Naive thymus-derived CD4-positive, alpha-beta T cell (primary cell): ENCODE data around the gene STK25. TPM values are rescaled to one million over a fixed set of nuclear protein-coding genes. Genes with fewer than 3 reads are reported as not detected.

Source experiments
- ATAC-seq: fragments of 150-1000 bp; cut with Tn5 transposase; 2 replicates; pipeline ENCODE4 v1.10.0; 2021; ENCODE audit warnings: mild to moderate bottlenecking, moderate library complexity
- CTCF ChIA-PET: fragments of 350-600 bp; sonication (Branson Sonifier 250); formaldehyde crosslinking; loops from one replicate; lab custom pipeline; 2021; ENCODE audit warnings: antibody characterized with exemption; lab: Charles Lee
- POLR2A ChIA-PET: fragments of 350-600 bp; sonication (Branson Sonifier 250); formaldehyde crosslinking; loops from one replicate; lab custom pipeline; 2021; ENCODE audit warnings: antibody characterized with exemption, inconsistent platforms; lab: Charles Lee
- DNase-seq, 9 donors: peaks; one replicate each; pipeline versions ENCODE4 v3.0.0 to v3.0.0-alpha.2; 2020 to 2022; ENCODE audit warnings: mixed read lengths in 1 of 9
- H3K27ac ChIP-seq: one replicate; pipeline ENCODE4 v1.7.0; 2013; ENCODE audit warnings: mild to moderate bottlenecking, low read depth, low read length, moderate library complexity
- H3K27me3 ChIP-seq, 2 donors: one replicate each; pipeline ENCODE4 v1.7.0; 2013; ENCODE audit warnings: low read length in 2 of 2, mild to moderate bottlenecking in 2 of 2, moderate library complexity in 2 of 2; ENCODE audit not compliant: control insufficient read depth in 2 of 2, insufficient read depth in 2 of 2
- H3K36me3 ChIP-seq, 3 experiments: 1 replicate in 2 of 3; 2 replicates in 1 of 3; pipeline ENCODE4 v1.7.0; 2013; ENCODE audit warnings: low read length in 3 of 3, mild to moderate bottlenecking in 3 of 3, moderate library complexity in 1 of 3; ENCODE audit not compliant: insufficient read depth in 3 of 3, control insufficient read depth in 2 of 3
- H3K4me1 ChIP-seq, 2 donors: one replicate each; pipeline ENCODE4 v1.7.0; 2013; ENCODE audit warnings: low read length in 2 of 2, mild to moderate bottlenecking in 2 of 2, moderate library complexity in 1 of 2; ENCODE audit not compliant: control insufficient read depth in 2 of 2, insufficient read depth in 2 of 2
- H3K4me3 ChIP-seq: 2 replicates; pipeline ENCODE4 v1.7.0; 2013; ENCODE audit warnings: mild to moderate bottlenecking, low read length
- H3K9me3 ChIP-seq, 3 experiments: 1 replicate in 2 of 3; 2 replicates in 1 of 3; pipeline ENCODE4 v1.7.0; 2013; ENCODE audit warnings: low read length in 3 of 3; ENCODE audit not compliant: control insufficient read depth in 2 of 3
- H3K27ac Mint-ChIP-seq, 9 donors: one replicate each; pipeline ENCODE4 v1.8.0; 2020 to 2022; ENCODE audit warnings: mixed read lengths in 9 of 9, mild to moderate bottlenecking in 8 of 9, moderate library complexity in 5 of 9, inconsistent platforms in 2 of 9
- H3K27me3 Mint-ChIP-seq, 5 donors: one replicate each; pipeline ENCODE4 v1.8.0; 2021 to 2022; ENCODE audit warnings: mixed read lengths in 5 of 5, mild to moderate bottlenecking in 1 of 5
- H3K36me3 Mint-ChIP-seq, 5 donors: one replicate each; pipeline ENCODE4 v1.8.0; 2020 to 2022; ENCODE audit warnings: mixed read lengths in 5 of 5, mild to moderate bottlenecking in 3 of 5, inconsistent platforms in 1 of 5
- H3K4me1 Mint-ChIP-seq, 7 donors: one replicate each; pipeline ENCODE4 v1.8.0; 2020 to 2022; ENCODE audit warnings: mixed read lengths in 7 of 7, mild to moderate bottlenecking in 3 of 7, inconsistent platforms in 1 of 7
- H3K4me3 Mint-ChIP-seq, 10 donors: one replicate each; pipeline ENCODE4 v1.8.0; 2020 to 2022; ENCODE audit warnings: mild to moderate bottlenecking in 10 of 10, mixed read lengths in 10 of 10, moderate library complexity in 6 of 10, inconsistent platforms in 2 of 10
- H3K9me3 Mint-ChIP-seq, 11 donors: one replicate each; pipeline ENCODE4 v1.8.0; 2020 to 2022; ENCODE audit warnings: mixed read lengths in 11 of 11, mild to moderate bottlenecking in 4 of 11, inconsistent platforms in 1 of 11, moderate library complexity in 1 of 11
- intact Hi-C, 2 donors: fragments of 100-400 bp; cut with micrococcal nuclease; formaldehyde crosslinking; loops; one replicate each; pipeline ENCODE4 v1.15.1; 2023
- polyA plus RNA-seq, 2 donors: library from polyadenylated mRNA; unstranded; fragments of 300-500 nt; fragmentation: Illumina TruSeq; gene quantifications; one replicate each; pipeline ENCODE4 v1.2.3, GENCODE V29; 2021
- total RNA-seq, 6 experiments: library from RNA in 5 of 6; stranded (reverse) in 5 of 6; gene quantifications; 1 replicate in 5 of 6; 2 replicates in 1 of 6; pipeline ENCODE4 v1.2.3 and lab custom pipeline; 2021 to 2026

STK25 gene
- total and polyA plus RNA-seq, 7 experiments from 2014 or later = 74.0 to 170 (median 109) TPM

DNA sequence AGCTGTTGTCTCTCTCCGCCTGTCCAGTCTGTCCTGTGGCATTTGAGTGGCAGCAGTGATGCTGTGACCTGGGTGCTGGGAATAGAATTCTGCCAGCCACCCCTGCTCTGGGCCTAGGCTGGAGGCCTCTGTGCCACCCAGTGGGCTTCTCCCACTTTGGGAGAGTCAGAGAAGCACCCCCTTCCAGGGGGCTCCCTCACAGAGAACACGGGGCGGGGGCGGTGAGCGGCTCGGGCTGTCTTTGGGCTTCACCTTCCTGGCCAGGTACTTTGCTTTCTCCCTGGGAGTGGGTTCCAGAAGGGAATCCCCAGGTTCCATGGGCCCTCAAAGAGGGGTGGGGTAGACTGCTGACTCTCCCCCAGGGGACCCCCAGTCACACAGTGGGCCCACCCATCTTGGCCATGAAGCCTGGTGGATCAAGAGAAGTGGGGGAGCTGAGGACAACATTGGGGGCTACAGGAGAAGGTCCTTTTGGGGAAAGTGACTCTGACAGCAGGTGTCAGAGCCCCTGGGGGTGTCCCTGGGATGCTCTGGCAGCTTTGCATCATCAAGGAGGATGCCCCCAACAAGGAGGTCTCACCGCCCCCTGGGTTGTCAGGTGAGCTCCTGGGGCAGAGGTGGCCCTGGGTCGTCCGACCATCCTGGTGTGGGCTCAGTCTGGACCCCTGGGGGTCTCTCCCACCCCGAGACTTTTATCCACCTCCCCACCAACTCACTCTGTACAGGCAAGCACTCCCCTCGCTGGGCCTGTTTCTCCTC lies 31.4 kb upstream of the STK25 start:
- CTCF ChIA-PET = no interaction called here
- Histone ChIP-seq H3K36me3 (no peaks in the 10 kb centered on the region), H3K9me3 (no peaks in the 10 kb centered on the region), H3K4me3 (no peak overlapping the region), H3K27ac (no peak overlapping the region), H3K4me1 (no peaks in the 10 kb centered on the region), H3K27me3 (peaks cover 0 to under 1% of the 10 kb centered on the region in 2 donors)
- H3K27ac Mint-ChIP-seq = no peak overlapping the region
- H3K4me3 Mint-ChIP-seq = no peak overlapping the region
- DNase-seq (no peak), ATAC-seq (no peak)
- no peaks in the 10 kb centered on the region for H3K36me3 Mint-ChIP-seq
- no peaks in the 10 kb centered on the region for H3K9me3 Mint-ChIP-seq
- intact Hi-C loops = loop anchor here in 1 of 2 donors (2.0 kb wide), 1 partner anchor 707 kb away; no protein-coding TSS in a partner anchor
- POLR2A ChIA-PET = interaction anchor here (0.6 kb wide), 1 partner anchor 8 kb away, joined by 3 read pairs; no protein-coding TSS in a partner anchor
- H3K4me1 Mint-ChIP-seq = peaks cover 0 to 8% (median 4%) of the 10 kb centered on the region in 7 donors
- peaks cover 11 to 29% (median 19%) of the 10 kb centered on the region in 5 donors for H3K27me3 Mint-ChIP-seq

DNA sequence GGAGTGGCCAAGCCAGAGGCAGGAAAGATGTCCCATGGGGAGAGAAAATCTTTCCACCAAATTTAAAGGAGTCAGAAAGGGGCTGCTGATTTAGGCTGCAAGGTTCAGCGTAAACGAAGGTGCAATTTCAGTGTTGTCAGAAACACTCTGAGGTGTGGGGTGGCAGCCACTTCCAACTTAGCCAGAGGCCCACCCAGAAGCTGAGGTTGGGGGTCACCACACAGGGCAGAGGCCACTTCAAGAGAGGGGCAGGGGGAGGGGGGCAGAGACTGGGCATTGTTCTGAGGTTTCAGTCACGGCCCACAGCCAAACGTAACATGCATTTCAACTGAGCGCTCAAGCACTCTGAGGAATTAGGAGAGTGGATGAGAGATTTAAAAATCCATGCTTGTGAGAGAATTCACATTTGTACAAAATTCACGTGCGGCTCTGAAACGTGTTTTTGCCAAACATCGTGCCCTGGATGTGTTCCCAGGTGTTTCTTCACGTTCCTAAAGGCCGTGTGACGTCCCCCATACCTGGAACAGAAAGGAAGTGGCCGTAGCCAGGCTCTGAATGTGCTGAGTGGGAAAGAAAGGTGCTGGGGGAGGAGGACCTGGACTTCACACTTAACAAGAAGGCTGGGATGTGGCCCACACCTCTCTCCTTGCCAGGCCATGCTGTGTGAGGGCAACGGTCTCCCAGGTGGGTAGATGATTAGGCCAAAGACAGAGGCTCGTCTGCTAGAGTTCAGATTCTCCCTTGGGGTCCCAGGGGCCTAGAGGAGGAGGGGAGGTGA lies 30.6 kb upstream of the STK25 start:
- CTCF ChIA-PET = no interaction called here
- POLR2A ChIA-PET = interaction anchor here (0.6 kb wide), 1 partner anchor 9 kb away, joined by 3 read pairs; no protein-coding TSS in a partner anchor
- H3K9me3 ChIP-seq = no peaks in the 10 kb centered on the region
- Mint-ChIP-seq H3K36me3 (no peaks in the 10 kb centered on the region), H3K27ac (no peak overlapping the region), H3K4me3 (peak overlapping the region in 2 of 10 donors; percentile 6 to 32), H3K4me1 (peaks cover 0 to 8% (median 4%) of the 10 kb centered on the region in 7 donors), H3K27me3 (peaks cover 11 to 28% (median 21%) of the 10 kb centered on the region in 5 donors), H3K9me3 (no peaks in the 10 kb centered on the region)
- no peaks in the 10 kb centered on the region for H3K36me3 ChIP-seq
- H3K27me3 ChIP-seq = no peaks in the 10 kb centered on the region
- no peak overlapping the region for H3K27ac ChIP-seq
- no peak overlapping the region for H3K4me3 ChIP-seq
- intact Hi-C loops = no loop called here
- DNase-seq (no peak), ATAC-seq (no peak)
- H3K4me1 ChIP-seq = no peaks in the 10 kb centered on the region

DNA sequence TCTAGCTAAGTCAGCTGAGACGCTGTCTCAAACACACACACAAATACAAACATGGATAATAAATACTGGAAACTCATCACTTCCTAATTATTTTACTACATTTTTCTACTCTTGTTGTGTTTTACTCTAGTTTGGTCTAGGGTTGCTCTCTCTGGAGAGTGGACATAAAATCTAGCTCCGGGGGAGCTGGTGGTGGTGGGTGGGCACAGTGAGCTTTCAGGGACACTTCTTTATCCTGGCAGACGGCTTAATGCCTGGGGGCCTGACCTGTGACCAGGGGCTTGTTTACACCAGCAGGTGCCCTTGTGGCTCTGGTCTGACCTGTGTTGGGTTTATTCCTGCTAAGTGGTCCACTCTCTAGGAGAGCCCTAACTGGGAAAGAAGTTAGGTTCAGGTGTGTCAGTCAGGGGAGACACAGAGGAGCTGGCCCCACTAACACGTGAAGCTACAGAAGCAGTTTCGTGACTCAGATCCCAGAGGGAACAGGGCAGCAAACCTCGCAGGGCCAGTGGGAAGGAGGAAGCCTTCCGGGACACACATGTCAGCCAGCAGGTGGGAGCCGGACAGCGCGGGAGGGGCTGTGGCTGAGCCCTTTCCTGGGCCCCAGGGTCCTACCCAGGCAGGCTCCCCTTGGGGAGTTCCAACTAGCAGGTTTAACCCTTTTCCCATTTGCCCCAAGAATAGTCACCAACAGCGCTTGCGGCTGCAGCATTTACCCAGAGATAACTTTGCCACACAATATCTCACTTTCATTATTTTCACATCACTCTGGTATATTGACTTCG lies 27.7 kb upstream of the STK25 start:
- no peaks in the 10 kb centered on the region for H3K36me3 ChIP-seq
- ATAC-seq (no peak), DNase-seq (no peak)
- H3K27me3 ChIP-seq = no peaks in the 10 kb centered on the region
- intact Hi-C loops = no loop called here
- Mint-ChIP-seq H3K4me3 (no peak overlapping the region), H3K9me3 (no peaks in the 10 kb centered on the region), H3K27me3 (peaks cover 8 to 16% (median 15%) of the 10 kb centered on the region in 5 donors), H3K27ac (no peak overlapping the region), H3K36me3 (no peaks in the 10 kb centered on the region), H3K4me1 (peaks cover 0 to 5% (median 4%) of the 10 kb centered on the region in 7 donors)
- no peak overlapping the region for H3K4me3 ChIP-seq
- ChIA-PET CTCF (no interaction called here), POLR2A (no interaction called here)
- no peak overlapping the region for H3K27ac ChIP-seq
- no peaks in the 10 kb centered on the region for H3K9me3 ChIP-seq
- no peaks in the 10 kb centered on the region for H3K4me1 ChIP-seq

DNA sequence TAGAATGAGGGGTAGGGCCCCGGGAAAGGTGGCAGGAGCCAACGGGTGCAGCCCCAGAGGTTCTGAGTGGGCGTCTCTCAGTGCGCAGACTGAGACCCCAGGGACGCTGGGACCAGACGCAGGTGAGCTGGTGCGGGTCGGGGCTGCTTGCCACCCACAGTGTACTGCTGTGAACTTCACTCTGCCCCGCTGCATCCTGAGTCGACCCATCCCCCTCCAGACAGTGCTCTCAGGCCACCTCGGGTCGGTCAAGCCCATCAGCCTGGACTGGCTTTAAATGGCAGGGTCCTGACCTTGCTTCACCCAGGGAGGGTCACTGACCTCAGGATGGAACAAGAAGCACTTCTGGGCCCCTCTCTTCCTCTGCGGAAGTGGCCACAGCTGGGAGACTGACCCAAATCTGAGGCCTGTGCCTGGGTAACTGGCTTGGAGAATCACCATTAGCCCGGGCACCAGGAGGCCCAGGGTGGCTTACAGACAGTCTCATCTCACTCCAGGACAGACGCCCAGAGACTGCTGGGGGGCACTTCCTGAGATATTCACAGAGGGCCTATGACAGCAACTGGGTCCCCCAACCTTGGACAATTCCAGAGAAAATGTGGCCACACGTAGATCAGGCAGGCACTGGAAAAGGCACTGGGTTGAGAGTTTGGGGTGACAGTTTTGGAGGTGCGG lies 26.5 kb upstream of the STK25 start:
- no peak overlapping the region for H3K27ac Mint-ChIP-seq
- H3K4me3 ChIP-seq = no peak overlapping the region
- H3K4me1 Mint-ChIP-seq = no peaks in the 10 kb centered on the region
- no peaks in the 10 kb centered on the region for H3K36me3 ChIP-seq
- H3K27me3 ChIP-seq = no peaks in the 10 kb centered on the region
- no peaks in the 10 kb centered on the region for H3K9me3 Mint-ChIP-seq
- H3K27ac ChIP-seq = no peak overlapping the region
- no peaks in the 10 kb centered on the region for H3K36me3 Mint-ChIP-seq
- H3K27me3 Mint-ChIP-seq = peaks cover 4 to 14% (median 8%) of the 10 kb centered on the region in 5 donors
- CTCF ChIA-PET = no interaction called here
- POLR2A ChIA-PET = no interaction called here
- no peak for DNase-seq
- H3K9me3 ChIP-seq = no peaks in the 10 kb centered on the region
- H3K4me3 Mint-ChIP-seq = no peak overlapping the region
- intact Hi-C loops = no loop called here
- no peaks in the 10 kb centered on the region for H3K4me1 ChIP-seq
- ATAC-seq = no peak

DNA sequence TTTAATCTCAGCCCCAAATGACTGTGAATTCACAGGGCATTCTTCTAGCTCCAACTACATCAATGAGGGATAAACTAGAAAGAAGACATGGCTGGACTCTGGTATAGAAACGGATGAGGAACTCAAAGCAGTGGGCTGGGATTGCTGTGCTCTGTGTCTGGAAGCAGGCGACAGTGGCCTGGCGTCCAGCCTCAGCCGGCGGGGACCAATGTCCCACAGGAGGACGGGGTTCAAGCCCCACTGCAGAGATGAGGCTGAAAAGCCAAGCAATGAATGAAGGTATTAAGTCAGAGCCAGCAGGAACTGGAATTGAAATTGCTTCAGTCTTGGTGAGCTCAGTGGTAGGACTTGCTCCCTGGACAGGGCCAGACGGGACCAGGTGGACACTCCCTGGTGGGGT lies 25.9 kb upstream of the STK25 start:
- H3K27me3 Mint-ChIP-seq = peaks cover 4 to 14% (median 8%) of the 10 kb centered on the region in 5 donors

More for the DNA sequence above, 25.9 kb upstream of the STK25 start:
- Mint-ChIP-seq H3K4me1 (no peaks in the 10 kb centered on the region), H3K4me3 (no peak overlapping the region), H3K9me3 (no peaks in the 10 kb centered on the region), H3K36me3 (no peaks in the 10 kb centered on the region), H3K27ac (no peak overlapping the region)
- H3K27me3 ChIP-seq = no peaks in the 10 kb centered on the region
- intact Hi-C loops = no loop called here
- DNase-seq (no peak), ATAC-seq (no peak)
- H3K4me3 ChIP-seq = no peak overlapping the region
- ChIA-PET POLR2A (no interaction called here), CTCF (no interaction called here)
- no peaks in the 10 kb centered on the region for H3K36me3 ChIP-seq
- no peaks in the 10 kb centered on the region for H3K9me3 ChIP-seq
- no peaks in the 10 kb centered on the region for H3K4me1 ChIP-seq
- H3K27ac ChIP-seq = no peak overlapping the region
